Mammary epithelial cell (primary cell): ENCODE data around the gene LSM3.

Experiments
- CTCF ChIP-seq, 2 donors: IDR thresholded peaks in 1 of 2; conservative IDR thresholded peaks in 1 of 2; 2 replicates each; pipeline ENCODE4 v1.5.1; 2011 to 2012; ENCODE audit warnings: inconsistent platforms in 2 of 2, low read length in 2 of 2, mild to moderate bottlenecking in 2 of 2, control low read depth in 1 of 2, low read depth in 1 of 2; ENCODE audit not compliant: insufficient read depth in 1 of 2; ENCODE audit errors: extremely low read depth in 1 of 2
- EZH2 ChIP-seq: IDR thresholded peaks from 2 replicates; pipeline ENCODE4 v1.6.1; 2012; ENCODE audit warnings: low read length, inconsistent platforms, borderline replicate concordance

- TF ChIP-seq CTCF (conservative IDR thresholded peaks at IDR 0.05 in 1 of 2, IDR thresholded peaks at IDR 0.05 in 1 of 2; ENCODE audit: extremely low read depth in 1 of 2, insufficient read depth in 1 of 2, low read depth in 1 of 2, low read length in 2 of 2), result no peak
- no peak for TF ChIP-seq EZH2
These were observed 70.4 kb downstream of the LSM3 start for GRCh38 chr3:14248849-14249523.
